ENCODE results near the gene ZNF484. TPM values are rescaled to one million over a fixed set of nuclear protein-coding genes. Genes with fewer than 3 reads are reported as not detected.

The ZNF484 gene
- total RNA-seq, 1 experiment from 2014 or later = 7.2 TPM

DNA sequence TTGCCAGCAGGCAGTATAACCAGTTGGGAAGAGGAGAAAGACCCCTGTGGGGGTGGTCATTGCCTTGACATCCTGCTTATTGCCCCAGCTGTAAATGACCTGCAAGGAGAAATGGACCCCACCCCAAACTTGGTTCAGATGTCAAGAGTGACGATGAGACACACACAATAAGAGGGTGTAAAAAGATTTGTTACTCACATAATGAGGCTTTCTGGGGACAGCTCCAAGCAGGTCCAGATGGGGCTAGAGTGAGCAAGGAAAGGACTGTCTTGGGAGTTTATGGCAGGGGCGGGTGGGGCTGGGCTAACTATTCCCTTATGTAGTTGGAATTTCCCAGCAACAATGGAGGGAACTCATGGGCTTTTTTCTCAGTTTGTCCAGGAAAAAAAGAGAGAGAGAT, 24.1 kb downstream of the ZNF484 start:
- Histone ChIP-seq H3K79me2 (ENCODE audit: insufficient read depth, low read length) (peaks cover 8% of the 10 kb centered on the region), H2AFZ (ENCODE audit: low read depth, low read length, poor library complexity, severe bottlenecking) (no peak overlapping the region), H3K9ac (ENCODE audit: low read length) (no peak overlapping the region), H3K27ac (ENCODE audit: low read depth, low read length) (no peak overlapping the region), H3K36me3 (ENCODE audit: control insufficient read depth in 1 of 2, insufficient read depth in 2 of 2, low read length in 2 of 2) (peaks cover 12 to 25% of the 10 kb centered on the region in 2 experiments; a peak in 2 of 4 replicates), H3K9me2 (ENCODE audit: insufficient read depth) (no peaks in the 10 kb centered on the region), H4K20me1 (ENCODE audit: insufficient read depth) (no peaks in the 10 kb centered on the region), H3K4me3 (replicated peaks in 1 of 2; ENCODE audit: low read depth in 1 of 2, low read length in 2 of 2) (no peak overlapping the region), H3K27me3 (ENCODE audit: insufficient read depth, low read length) (no peaks in the 10 kb centered on the region), H3K4me2 (ENCODE audit: low read length) (no peak overlapping the region), H3K4me1 (ENCODE audit: control insufficient read depth in 1 of 2, insufficient read depth in 2 of 2, low read length in 2 of 2) (no peaks in the 10 kb centered on the region), H3K9me3 (ENCODE audit: control insufficient read depth in 1 of 2, insufficient read depth in 1 of 2, low read depth in 1 of 2, low read length in 2 of 2) (no peaks in the 10 kb centered on the region)
- ATAC-seq (no peak), DNase-seq (ENCODE audit: low read depth, low spot score) (no peak)
- RAD21 ChIA-PET (ENCODE audit: low non-redundant PET in 1 of 2, low total read pairs in 2 of 2, uncharacterized antibody in 2 of 2, unreplicated experiment in 2 of 2) = no interaction called here
- POLR2A ChIA-PET = no interaction called here
- TF ChIP-seq CEBPB (IDR thresholded peaks at IDR 0.05; ENCODE audit: low read depth) (no peak), EGR1 (IDR thresholded peaks at IDR 0.05; ENCODE audit: low read depth) (no peak), RAD21 (IDR thresholded peaks at IDR 0.05; ENCODE audit: low read depth) (no peak), POLR2AphosphoS5 (IDR thresholded peaks at IDR 0.05; ENCODE audit: low read depth, low read length) (no peak), POLR2A (IDR thresholded peaks at IDR 0.05; ENCODE audit: borderline replicate concordance, extremely low read depth, insufficient read depth, insufficient read length) (no peak), CBX3 (IDR thresholded peaks at IDR 0.05; ENCODE audit: low read depth) (no peak), FOSL1 (IDR thresholded peaks at IDR 0.05; ENCODE audit: low read depth) (no peak), SIN3A (IDR thresholded peaks at IDR 0.05; ENCODE audit: low read depth) (no peak), ZFX (IDR thresholded peaks at IDR 0.05) (no peak)
- TF ChIP-seq, protein P1, sequence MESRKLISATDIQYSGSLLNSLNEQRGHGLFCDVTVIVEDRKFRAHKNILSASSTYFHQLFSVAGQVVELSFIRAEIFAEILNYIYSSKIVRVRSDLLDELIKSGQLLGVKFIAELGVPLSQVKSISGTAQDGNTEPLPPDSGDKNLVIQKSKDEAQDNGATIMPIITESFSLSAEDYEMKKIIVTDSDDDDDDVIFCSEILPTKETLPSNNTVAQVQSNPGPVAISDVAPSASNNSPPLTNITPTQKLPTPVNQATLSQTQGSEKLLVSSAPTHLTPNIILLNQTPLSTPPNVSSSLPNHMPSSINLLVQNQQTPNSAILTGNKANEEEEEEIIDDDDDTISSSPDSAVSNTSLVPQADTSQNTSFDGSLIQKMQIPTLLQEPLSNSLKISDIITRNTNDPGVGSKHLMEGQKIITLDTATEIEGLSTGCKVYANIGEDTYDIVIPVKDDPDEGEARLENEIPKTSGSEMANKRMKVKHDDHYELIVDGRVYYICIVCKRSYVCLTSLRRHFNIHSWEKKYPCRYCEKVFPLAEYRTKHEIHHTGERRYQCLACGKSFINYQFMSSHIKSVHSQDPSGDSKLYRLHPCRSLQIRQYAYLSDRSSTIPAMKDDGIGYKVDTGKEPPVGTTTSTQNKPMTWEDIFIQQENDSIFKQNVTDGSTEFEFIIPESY (IDR thresholded peaks at IDR 0.05; ENCODE audit: extremely low read depth, insufficient replicate concordance, low read length) = no peak
- CTCF ChIA-PET = no interaction called here
- intact Hi-C loops (cut with micrococcal nuclease) = no loop called here
- BruUV-seq (replicated peaks) = no TSS peak

DNA sequence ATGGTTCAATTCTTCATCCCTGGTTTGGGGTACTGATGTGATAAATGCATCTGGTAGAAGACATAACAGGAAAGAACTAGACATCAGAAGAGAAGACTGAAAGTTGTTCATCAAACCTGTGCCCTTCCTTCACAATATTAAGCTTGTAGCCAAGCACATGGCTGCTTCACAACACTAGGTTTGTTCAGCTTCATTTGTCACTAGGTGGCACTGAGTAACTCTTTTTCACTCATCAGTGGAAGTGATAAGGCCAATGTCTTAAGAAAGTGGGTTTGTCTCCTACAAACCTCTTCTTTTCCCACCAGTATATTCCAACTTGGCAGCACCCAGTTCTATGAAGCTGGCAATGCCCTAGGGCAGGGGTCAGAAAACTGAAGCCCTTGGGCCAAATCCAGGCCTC, 26.9 kb downstream of the ZNF484 start:
- ATAC-seq = peak; percentile 63
- TF ChIP-seq, protein P2, sequence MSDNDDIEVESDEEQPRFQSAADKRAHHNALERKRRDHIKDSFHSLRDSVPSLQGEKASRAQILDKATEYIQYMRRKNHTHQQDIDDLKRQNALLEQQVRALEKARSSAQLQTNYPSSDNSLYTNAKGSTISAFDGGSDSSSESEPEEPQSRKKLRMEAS (IDR thresholded peaks at IDR 0.05) = 0 out of 2 replicates have a peak, but pooled peaks have one; percentile 17
- no peak for TF ChIP-seq ELF1 (IDR thresholded peaks at IDR 0.05; ENCODE audit: borderline replicate concordance, low read depth)
- TF ChIP-seq POLR2A (IDR thresholded peaks at IDR 0.05; ENCODE audit: borderline replicate concordance, extremely low read depth, insufficient read depth, insufficient read length) = no peak
- no peak for TF ChIP-seq POLR2AphosphoS5 (IDR thresholded peaks at IDR 0.05; ENCODE audit: low read depth, low read length)
- peak; percentile 16; the same call in 1 of the 2 replicates for TF ChIP-seq RAD21 (IDR thresholded peaks at IDR 0.05; ENCODE audit: low read depth)
- TF ChIP-seq, protein P3, sequence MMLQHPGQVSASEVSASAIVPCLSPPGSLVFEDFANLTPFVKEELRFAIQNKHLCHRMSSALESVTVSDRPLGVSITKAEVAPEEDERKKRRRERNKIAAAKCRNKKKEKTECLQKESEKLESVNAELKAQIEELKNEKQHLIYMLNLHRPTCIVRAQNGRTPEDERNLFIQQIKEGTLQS (IDR thresholded peaks at IDR 0.05) = no peak
- TF ChIP-seq TCF7L2 (IDR thresholded peaks at IDR 0.05; ENCODE audit: borderline replicate concordance, extremely low read depth, insufficient read depth, insufficient read length) = no peak
- TF ChIP-seq, protein P1 (IDR thresholded peaks at IDR 0.05; ENCODE audit: extremely low read depth, insufficient replicate concordance, low read length) = no peak
- TF ChIP-seq EGR1 (IDR thresholded peaks at IDR 0.05; ENCODE audit: low read depth) = no peak
- H3K4me3 ChIP-seq (replicated peaks in 1 of 2; ENCODE audit: low read depth in 1 of 2, low read length in 2 of 2) = no peak overlapping the region
- H3K36me3 ChIP-seq (ENCODE audit: control insufficient read depth in 1 of 2, insufficient read depth in 2 of 2, low read length in 2 of 2) = peaks cover 18 to 52% of the 10 kb centered on the region in 2 experiments; a peak in 3 of 4 replicates
- no peak overlapping the region for H3K27ac ChIP-seq (ENCODE audit: low read depth, low read length)
- peaks cover 20 to 26% of the 10 kb centered on the region in 2 experiments; a peak in 3 of 4 replicates for H3K9me3 ChIP-seq (ENCODE audit: control insufficient read depth in 1 of 2, insufficient read depth in 1 of 2, low read depth in 1 of 2, low read length in 2 of 2)
- no peak overlapping the region for H2AFZ ChIP-seq (ENCODE audit: low read depth, low read length, poor library complexity, severe bottlenecking)
- no peaks in the 10 kb centered on the region for H3K4me1 ChIP-seq (ENCODE audit: control insufficient read depth in 1 of 2, insufficient read depth in 2 of 2, low read length in 2 of 2)
- no TSS peak for BruUV-seq (replicated peaks)
- no peak overlapping the region for H3K4me2 ChIP-seq (ENCODE audit: low read length)
- H3K27me3 ChIP-seq (ENCODE audit: insufficient read depth, low read length) = no peaks in the 10 kb centered on the region
- ChIA-PET CTCF (no interaction called here), POLR2A (no interaction called here), RAD21 (ENCODE audit: low non-redundant PET in 1 of 2, low total read pairs in 2 of 2, uncharacterized antibody in 2 of 2, unreplicated experiment in 2 of 2) (no interaction called here)
- H3K79me2 ChIP-seq (ENCODE audit: insufficient read depth, low read length) = no peaks in the 10 kb centered on the region; the same call in 1 of the 2 replicates
- intact Hi-C loops (cut with micrococcal nuclease) = no loop called here
- DNase-seq (ENCODE audit: low read depth, low spot score) = no peak
- no peaks in the 10 kb centered on the region for H3K9me2 ChIP-seq (ENCODE audit: insufficient read depth)
- no peaks in the 10 kb centered on the region for H4K20me1 ChIP-seq (ENCODE audit: insufficient read depth)
- no peak overlapping the region for H3K9ac ChIP-seq (ENCODE audit: low read length)
